GM18520 (cell line): ENCODE measurements around the gene SGSM1.

ENCODE experiments used
- ATAC-seq: cut with Tn5 transposase; IDR thresholded peaks from one replicate; pipeline ENCODE4 v1.9.1; 2021; ENCODE audit not compliant: unreplicated experiment

Gene SGSM1

DNA sequence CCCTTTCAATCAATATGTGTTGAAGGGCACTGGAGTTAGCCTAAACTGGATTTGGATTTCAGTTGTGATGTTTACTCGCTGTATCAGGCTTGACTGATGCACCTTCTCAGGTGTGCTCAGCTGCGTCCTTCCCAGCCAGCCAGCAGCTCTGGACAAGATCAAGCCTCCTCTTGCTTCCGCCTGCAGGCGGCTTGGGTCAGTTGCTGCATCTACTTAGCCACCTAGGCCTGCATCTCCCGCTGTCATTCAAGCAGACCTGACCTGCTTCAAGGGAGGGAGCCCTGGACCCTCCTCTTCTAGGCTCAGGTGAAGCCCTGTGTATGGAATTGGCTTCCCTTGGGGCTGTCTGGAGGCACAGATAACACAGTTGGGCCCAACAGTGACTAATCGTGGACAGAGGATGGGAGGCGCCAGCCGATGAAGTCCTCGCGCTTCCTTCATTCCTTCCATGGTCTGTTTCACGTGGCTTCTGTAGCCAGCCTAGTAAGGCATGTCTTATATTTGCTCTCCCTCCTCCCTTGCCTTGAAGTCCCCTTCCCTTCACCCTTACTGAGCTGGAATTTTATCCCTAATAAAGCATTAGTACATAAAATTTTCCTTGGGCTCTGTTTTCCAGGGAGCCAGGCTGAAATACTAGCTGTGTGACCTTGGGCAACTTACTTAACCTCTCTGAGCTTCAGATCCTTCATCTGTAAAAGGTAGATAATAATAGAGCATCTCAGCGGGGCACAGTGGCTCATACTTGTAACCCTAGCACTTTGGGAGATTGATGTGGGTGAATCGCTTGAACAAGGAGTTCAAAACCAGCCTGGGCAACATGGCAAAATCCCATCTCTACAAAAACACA is 142.6 kb downstream of the SGSM1 start:
- no peak for ATAC-seq

DNA sequence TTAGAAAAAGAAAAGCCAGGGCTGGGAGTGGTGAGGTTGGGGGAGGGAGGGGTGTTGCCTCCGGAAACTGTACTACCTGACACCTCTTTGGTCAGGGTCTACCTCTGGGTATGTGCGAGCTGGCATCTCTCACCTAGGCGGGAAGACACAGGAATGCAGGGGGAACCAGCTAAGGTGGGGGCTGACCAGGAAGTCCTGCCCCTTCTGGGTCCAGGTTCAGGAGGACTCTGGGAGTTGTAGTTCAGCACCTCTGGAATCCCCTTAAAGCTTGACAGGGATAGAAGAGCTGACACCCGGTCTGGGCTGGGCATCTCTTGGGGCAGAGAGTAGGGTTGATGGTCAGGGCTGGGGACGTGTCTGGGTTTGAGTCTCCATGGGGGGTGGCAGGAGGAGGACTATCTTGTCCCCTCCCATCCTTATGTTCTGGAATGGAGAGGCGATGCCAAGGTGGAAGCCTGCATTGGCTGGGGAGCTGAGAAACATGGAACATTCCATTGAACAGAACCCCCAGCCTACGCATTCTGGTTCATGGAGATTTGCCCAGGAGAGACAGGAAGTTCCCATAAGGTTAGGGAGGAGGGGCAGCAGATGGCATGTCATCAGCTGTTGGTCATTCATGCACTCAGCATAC is 144.4 kb downstream of the SGSM1 start:
- no peak for ATAC-seq

DNA sequence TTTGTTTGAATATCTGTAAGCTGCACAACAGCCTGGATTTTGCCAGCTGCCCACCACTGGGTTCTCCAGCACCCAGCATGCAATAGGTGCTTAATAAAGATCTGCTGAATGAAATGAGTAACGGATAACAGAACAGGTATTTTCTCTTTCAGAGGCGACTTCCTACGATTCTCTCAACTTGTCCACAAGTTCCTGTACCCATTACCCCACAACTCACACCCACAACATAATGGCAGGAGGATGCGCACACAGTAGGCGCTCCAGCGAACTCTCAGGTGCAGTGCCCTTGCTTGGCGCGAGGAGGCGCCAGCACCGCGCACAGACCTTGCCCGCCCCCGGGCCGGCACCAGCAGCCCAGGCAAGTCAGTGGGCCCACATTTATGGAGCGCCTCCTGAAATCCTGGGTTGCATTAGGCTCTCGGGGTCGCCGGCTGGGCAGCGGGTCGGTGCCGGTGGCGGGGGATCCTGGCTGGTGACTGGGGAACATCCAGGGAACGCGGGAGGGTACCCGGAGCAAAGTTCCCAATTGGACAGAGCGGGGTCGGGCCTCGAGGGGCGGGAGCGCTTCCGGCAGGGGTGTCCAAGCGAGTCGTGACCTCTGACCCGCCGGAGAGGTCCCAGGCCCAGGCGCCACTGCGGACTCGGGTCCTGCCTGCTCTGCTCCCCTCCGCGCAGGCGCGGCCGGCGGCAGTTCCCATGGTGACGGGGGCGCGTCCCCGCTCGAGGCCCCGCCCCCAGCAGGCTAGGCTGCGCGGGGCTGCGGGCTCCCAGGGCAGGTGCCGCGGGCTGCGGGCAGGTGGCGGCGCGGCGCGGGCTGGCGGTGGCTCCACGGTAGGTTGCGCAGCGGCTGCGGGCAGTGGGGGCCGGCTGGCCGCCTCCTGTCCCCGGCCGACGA is 146.2 kb downstream of the SGSM1 start, which contains the start of gene KIAA1671:
KIAA1671 (plus strand) TSS at position 775 of the 895 bp plus-strand sequence. CDS start 75,284 bp downstream, outside the sequence.
- no peak for ATAC-seq

DNA sequence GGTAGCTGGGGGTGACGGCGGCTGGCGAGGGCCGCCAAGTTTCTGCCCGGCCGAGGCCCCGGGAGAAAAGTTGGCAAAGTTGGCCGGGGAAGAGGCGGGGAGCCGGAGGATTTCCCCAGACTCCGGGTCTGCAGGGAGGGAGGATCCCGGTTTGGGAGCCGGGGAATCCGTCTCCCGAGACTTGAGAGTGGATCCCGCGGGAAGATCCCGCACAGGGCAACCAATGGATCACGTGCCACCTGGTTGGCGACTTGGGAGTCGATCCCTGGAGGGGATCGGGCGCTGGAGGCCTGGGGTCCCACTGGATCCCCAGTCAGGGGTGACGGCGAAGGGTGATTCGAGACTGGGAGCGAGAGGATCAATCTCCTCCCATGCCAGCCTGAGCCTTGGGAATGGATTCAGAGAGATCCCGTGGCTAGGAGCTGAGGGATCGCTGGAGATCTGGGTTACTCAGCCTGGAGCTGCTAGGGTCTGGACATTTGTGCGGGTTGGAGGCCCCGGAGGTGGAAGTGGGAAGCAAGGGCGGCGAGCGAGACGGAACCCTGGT is 146.9 kb downstream of the SGSM1 start:
- ATAC-seq = no peak

DNA sequence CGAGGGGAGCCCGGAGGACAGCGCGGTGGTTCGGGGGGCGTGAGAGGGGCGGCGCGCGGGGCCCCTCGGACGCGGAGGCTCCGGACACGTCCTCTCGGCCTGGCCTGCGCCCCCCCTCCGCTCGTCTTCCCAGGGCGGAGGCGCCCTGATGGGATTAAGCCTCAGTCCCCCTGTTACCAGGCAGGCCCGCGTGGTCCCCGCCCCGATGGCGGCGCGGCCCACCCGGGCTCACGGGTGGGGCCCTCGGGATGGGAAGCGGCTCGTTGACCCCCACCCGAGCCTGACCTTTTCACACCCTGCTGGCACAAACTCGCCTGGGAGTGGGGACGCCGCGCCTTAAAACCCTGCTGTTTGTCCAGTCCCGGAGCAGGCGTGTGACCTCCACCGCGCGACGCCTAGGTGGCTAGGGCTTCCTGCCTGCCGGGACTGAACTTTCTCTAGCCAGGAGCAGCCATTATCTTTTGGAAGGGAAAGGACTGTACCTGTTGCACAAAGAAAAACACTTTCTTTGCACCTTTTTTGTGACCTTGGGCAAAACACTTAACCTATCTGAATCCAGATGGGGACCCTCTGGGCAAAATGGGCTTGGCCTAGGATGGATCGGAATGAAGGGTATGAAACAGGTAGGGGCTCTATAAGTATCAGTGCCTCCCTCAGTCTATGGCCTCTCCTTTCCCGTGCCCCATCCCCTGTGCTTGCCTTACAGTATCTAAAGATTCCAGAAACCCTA is 147.5 kb downstream of the SGSM1 start:
- no peak for ATAC-seq

DNA sequence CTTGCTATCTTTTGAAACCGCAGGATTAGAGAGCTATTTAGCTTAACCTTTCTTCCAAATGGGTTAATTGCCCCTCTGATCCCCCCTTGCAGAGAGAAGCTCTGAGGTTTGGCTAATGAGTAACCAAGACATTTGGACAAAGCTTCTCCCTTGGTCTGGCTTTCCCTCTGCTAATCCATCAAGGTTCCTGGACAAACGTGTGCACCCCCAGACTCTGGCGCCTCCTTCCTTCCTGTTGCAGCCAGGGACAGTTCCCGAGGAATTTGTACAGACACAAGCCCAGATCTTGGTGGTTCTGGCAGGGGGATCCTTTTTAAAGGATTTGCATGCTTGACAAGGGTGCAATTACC is 148.1 kb downstream of the SGSM1 start:
- no peak for ATAC-seq

DNA sequence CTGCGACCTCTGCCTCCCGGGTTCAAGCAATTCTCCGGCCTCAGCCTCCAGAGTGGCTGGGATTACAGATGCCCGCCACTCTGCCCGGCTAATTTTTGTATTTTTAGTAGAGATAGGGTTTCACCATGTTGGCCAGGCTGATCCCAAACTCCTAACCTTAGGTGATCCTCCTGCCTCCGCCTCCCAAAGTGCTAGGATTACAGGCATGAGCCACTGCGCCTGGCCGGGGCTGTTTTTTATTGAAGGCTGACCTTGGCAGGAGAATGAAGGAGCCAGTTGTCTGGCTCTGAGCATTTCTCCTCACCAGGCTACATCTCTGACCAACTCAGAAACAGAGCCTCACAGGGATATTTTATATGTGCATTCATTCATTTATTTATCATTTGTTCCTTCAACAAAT is 148.8 kb downstream of the SGSM1 start:
- no peak for ATAC-seq

DNA sequence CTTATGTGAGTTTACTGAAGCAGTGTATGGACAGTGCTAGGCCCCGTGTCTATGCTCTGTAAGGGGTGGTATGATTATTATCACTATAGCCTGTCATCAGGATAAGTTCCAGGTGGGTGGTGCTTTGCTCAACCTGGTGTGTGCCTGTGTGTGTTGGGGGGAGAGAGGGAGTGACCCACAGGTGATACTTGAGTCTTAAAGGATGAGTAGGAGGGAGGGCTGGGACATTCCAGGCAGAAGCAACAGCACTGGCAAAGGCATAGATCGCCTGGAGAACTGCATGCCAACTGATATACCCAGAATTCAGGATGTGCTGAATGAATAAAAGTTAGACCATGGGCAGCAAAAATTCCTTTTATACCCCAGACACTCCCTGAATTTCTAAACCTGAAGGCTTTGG is 151.0 kb downstream of the SGSM1 start:
- no peak for ATAC-seq

DNA sequence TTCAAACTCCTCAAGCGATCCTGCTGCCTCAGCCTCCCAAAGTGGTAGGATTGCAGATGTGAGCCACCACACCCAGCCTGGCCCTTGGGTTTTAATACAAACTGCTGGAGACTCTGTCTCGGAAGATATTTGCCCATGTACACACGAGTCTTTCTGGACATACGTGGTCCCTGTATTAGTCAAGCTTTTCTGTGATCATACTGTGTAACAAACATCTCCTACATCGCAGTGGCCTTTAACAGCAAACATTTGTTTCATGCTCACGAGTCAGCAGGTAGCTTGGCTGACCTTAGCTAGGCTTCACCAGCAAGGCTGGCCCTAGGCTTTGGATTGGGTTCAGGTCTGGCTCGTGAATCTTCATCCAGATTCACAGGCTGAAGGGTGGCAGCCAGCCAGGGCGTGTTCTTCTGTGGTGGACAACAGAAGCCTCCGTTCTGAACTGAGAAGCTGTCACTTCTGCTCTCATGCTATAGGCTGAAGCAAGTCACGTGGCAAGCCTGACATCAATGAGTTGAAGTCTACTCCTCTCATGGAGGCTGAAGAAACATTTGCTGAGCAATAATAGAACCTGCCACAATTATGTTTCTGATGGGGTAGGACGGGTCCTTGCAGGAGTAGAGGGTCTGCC is 155.3 kb downstream of the SGSM1 start:
- ATAC-seq = no peak

DNA sequence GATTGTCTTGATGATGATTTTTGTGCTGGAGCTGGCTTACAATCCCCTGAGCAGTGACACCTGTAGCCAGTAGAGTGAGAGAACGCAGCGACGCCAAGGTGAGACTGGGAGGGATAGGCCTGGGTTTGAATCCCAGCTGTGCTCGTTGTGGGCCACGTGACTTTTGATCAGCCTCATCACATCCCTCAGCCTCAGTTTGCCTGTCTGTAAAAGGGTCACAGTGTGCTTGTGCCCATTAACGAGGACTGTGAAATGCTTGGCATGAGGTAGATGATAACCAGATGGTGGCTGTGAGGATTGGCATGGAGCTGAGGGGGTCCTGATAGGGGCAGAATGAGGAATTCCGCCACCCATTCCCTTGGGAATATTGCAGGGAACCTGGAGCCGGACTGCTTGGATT is 156.1 kb downstream of the SGSM1 start:
- ATAC-seq = no peak

DNA sequence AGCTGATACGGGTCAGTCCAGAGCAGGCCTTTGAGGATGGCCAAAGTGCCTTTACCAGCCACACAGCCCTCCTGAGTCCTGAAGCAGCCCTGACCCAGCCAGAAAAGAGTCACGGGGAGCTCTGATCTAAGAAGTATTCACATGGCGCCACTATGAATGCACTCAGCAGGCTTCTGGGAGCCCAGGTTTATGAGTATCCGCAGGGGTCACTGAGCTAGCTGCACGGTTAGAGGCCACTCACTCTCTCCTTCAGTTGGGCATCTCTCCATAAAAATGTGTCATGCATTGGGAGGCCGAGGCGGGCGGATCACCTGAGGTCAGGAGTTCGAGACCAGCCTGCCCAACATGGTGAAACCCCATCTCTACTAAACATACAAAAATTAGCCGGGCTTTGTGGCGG is 156.8 kb downstream of the SGSM1 start:
- no peak for ATAC-seq

DNA sequence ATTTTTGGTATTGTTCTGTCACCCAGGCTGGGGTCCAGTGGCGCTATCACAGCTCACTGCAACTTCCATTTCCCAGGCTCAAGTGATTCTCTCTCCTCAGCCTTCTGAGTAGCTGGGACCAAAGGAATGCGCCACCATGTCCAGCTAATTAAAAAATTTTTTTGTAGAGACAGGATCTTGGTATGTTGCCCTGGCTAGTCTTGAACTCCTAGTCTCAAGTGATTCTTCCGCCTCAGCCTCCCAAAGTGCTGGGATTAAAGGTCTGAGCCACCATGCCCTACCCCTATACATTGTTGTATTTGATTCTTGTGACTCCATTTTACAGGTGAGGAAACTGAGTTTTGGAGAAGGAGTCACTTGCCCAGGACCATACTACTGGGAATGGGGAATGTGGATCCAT is 158.4 kb downstream of the SGSM1 start:
- no peak for ATAC-seq

DNA sequence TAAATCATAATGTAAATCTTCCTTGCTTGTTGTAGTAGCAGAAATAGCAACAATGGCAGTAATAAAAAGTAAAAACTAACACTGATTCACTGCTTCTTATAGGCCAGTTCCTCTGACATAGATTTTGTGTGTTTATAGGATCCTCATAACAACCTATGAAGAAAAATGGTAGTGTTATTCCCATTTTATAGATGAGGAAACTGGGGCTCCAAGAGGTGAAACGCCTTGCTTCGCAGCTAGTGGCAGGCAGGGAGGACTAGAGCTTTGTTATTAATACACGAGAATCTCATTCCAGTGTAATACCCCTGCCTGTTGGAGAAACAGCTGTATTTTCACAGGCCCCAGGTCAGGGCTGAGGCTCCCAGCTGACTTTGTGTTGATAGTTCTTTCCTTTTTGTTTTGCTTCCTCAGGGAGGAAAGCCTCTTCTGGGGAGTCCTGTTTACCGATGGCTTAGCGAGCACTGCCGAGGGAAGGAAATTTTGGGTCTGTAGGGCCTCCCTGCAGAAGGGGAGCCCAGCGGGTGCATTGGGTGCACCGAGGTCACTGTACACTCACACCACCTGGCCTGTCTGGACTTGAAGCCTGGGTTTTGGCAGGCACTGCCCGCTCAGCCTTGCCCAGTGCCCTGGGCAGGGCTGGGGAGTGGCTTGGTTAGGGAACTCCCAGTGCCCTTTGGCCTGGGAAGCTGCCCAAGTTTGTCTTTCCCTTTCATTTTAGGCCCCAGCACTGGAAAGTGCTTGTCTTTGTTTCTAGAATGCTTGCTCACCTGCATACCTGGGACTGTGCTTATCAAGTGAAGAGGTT is 160.0 kb downstream of the SGSM1 start:
- no peak for ATAC-seq

DNA sequence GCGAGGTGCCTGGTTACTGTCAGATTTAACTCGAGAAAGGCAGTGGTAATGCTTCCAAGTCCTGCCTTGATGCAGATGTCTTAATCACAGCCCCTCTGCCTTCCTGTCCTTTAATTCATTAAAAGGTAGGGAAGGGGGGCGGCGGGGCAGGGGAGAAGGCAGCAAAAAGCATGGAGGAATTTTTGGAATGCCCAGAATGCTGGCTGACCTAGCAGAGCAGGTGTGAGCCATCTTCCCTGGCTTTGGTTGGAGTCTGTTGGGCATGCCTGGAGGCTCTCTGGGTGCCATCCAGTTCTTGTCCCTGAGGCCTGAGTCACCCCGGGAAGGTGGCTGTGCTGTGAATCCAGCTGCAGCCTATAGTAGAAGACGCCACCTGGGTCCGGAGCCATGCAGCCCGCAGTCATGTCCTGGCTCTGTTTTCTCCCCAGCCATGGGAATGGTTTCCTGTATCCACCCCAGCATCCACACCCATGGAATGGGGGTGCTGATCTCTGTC is 162.1 kb downstream of the SGSM1 start:
- ATAC-seq = no peak

DNA sequence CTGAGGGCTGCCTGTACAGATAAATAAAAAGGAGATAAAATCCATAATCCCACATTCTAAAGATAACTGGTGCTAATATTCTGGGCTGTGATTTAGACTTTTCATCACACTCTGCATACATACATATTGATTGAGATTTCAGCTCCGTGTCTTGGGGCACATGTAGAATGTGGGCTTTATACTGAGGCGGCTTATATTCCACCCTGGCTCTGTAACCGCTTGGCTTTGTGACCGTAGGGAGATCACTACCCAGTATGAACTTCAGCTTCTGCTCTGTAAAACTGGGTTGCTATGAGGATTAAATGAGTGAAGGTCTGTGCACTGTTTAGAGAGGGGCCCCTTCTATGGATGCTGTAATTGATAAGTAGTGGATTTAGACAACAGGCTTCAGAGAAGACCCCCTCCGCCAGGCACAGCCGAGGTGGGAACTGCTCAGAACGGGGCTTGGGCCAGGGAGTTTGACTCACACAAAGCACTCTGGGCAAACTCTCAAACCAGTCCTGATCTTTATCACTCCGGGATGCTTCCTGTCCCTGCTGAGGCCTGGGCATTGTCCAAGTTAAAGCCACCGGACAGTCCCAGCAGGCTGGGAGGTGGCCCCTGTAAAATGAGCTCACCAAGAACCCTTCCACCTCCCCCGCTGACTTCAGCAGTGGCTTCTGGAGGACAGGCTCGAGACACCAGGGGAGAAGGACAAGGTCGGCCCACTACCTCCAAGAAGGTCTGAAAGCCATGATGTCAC is 163.7 kb downstream of the SGSM1 start:
- no peak for ATAC-seq

DNA sequence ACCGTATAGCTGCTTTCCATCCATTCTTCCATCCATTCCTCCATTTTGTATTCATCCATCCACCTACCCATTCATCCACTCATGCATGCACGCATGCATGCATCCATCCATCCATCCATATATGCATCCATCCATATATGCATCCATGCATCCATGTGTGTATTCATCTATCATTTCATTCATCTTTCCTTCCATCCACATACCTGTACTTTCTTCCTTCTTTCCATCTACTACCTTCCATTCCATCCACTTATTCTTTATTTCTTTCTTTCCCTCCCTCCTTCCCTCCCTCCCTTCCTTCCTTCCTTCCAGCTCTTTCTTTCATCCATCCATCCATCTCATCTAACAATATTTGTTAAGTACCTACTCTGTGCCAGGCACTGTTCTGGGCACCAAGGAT is 166.4 kb downstream of the SGSM1 start:
- ATAC-seq = no peak

DNA sequence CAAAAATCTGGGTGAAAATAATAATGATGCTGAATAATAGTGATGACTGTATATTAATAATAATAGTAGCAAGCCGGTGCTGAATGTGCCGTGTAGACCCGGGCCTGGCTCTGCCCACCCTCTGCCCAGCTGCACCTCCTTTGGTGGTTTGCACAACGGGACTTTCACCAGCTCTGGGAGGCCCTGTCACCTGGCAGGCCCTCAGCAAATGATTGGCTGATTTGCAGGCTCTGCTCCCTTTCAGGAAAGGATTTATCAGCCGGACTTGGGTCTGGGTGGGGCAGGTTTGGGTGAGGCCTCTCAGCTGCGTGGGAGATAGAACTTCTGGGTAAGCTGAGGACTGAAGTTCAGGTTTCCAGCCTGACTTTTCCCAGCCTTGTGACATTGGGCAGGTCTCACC is 167.9 kb downstream of the SGSM1 start:
- no peak for ATAC-seq

DNA sequence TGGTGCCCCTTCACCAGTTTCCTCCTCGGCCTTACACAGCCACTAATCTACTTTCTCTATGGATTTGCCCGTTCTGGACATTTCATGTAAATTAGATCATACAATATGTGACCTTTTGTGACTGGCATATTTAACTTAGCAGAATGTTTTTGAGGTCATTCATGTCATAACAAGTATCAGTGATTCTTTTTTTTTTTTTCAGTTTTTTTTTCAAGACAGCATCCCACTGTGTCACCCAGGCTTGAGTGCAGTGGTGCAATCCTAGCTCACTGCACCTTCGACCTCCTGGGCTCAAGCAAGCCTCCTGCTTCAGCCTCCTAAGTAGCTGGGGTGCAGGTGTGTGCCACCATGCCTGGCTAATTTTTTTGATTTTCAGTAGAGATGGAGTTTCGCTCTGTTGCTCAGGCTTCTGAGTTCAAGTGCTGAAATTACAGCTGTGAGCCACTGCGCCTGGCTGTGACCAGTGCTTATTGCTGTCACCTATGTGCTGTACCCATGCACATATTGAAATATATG is 169.2 kb downstream of the SGSM1 start:
- ATAC-seq = no peak
